Fibroblast of pulmonary artery (primary cell): Measurements from ENCODE around the gene OR5K4.

Source experiments
- DNase-seq: peaks from one replicate; pipeline ENCODE4 v3.0.0-alpha.2; 2010; ENCODE audit warnings: low read depth
- H3K4me3 ChIP-seq: replicated peaks from 2 replicates; pipeline ENCODE4 v1.5.1; 2011; ENCODE audit warnings: low read depth, mild to moderate bottlenecking, control low read depth, low read length, moderate library complexity
- CTCF ChIP-seq: IDR thresholded peaks from 2 replicates; pipeline ENCODE4 v1.5.1; 2011; ENCODE audit warnings: mild to moderate bottlenecking, control low read depth, low read length, inconsistent platforms; ENCODE audit errors: missing control alignments

The OR5K4 gene

GRCh38 chr3:98361289-98361688, 7.6 kb downstream of the OR5K4 start:
- H3K4me3 ChIP-seq = no peak overlapping the region
- TF ChIP-seq CTCF = no peak
- no peak for DNase-seq

GRCh38 chr3:98367464-98368246, 14.0 kb downstream of the OR5K4 start:
- no peak overlapping the region for H3K4me3 ChIP-seq
- no peak for DNase-seq
- TF ChIP-seq CTCF = no peak

GRCh38 chr3:98371186-98371585, 17.5 kb downstream of the OR5K4 start:
- DNase-seq = no peak
- no peak for TF ChIP-seq CTCF
- no peak overlapping the region for H3K4me3 ChIP-seq

- DNase-seq = no peak
- no peak overlapping the region for H3K4me3 ChIP-seq
- no peak for TF ChIP-seq CTCF
Measured at GRCh38 chr3:98371853-98372252, 18.2 kb downstream of the OR5K4 start.

- TF ChIP-seq CTCF = no peak
- no peak overlapping the region for H3K4me3 ChIP-seq
- DNase-seq = no peak
Measured at GRCh38 chr3:98372445-98372844, 18.8 kb downstream of the OR5K4 start.

GRCh38 chr3:98376631-98377030, 23.0 kb downstream of the OR5K4 start:
- TF ChIP-seq CTCF = no peak
- DNase-seq = no peak
- H3K4me3 ChIP-seq = no peak overlapping the region

GRCh38 chr3:98388147-98388546, 34.5 kb downstream of the OR5K4 start:
- TF ChIP-seq CTCF = no peak
- no peak for DNase-seq
- H3K4me3 ChIP-seq = no peak overlapping the region
